NB4 (cell line): ENCODE measurements around the gene PGGHG.

Experiments
- DNase-seq: peaks from one replicate; pipeline ENCODE4 v3.0.0; 2010; ENCODE audit warnings: low read depth
- H3K4me3 ChIP-seq: one replicate; pipeline ENCODE4 v1.5.1; 2011; ENCODE audit warnings: mild to moderate bottlenecking, low read depth, low read length, moderate library complexity
- MYC ChIP-seq: IDR thresholded peaks from 2 replicates; pipeline ENCODE4 v1.6.1; 2011; ENCODE audit warnings: low read depth, low read length
- POLR2A ChIP-seq: IDR thresholded peaks from 2 replicates; pipeline ENCODE4 v1.6.1; 2011; ENCODE audit warnings: mild to moderate bottlenecking; ENCODE audit not compliant: insufficient read length; ENCODE audit errors: extremely low read depth
- TF ChIP-seq, protein P1 (sequence below): IDR thresholded peaks from 2 replicates; pipeline ENCODE4 v1.6.1; 2011; ENCODE audit warnings: low read depth, low read length
- TF ChIP-seq, protein P2 (sequence below): IDR thresholded peaks from one replicate; pipeline ENCODE4 v1.5.1; 2012; ENCODE audit warnings: low read depth, low read length

The PGGHG gene

DNA sequence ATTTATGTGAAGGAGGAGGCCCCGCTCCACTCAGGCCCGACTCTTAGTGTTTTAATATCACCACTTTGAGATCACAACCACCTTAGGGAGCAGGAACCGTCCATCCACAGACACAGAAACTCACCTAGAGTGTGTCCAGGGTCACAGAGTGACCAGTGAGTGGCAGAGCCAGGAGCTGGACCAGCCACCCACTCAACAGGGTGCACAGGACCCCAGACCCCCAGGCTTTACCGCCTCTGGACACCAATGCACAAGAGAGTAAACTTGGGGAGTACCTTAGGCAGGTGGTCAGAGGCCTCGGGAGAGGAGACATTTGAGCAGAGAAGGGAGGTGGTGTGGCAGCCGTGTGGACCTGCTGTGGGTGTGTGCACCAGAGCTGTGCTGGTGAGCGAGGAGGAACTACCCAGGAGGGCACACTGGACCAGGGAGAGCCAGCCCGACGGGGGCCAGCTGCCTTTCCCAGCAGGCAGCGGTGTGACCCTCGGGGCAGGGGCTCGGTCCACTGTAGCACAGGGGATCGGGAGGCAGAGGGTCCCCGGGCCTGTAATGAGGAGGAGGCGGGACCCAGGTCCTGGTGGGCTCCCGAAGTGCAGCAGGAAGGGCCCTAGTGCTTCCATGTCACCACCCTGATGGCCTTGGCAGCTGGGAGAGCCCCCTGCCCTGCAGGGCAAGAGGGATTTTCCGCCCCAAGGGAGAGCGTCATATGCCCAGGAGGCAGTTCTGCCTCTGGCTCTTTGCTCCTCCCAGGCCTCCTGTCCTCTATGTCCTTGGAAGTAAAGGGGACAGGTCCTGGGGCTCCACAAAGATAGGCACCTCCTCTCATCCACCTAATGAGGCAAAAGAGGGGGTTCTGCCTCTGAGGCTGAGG lies 18.2 kb upstream of the PGGHG start:
- H3K4me3 ChIP-seq, result no peak overlapping the region
- no peak for DNase-seq
- no peak for TF ChIP-seq POLR2A
- TF ChIP-seq, protein P1, sequence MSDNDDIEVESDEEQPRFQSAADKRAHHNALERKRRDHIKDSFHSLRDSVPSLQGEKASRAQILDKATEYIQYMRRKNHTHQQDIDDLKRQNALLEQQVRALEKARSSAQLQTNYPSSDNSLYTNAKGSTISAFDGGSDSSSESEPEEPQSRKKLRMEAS, result no peak
- TF ChIP-seq, protein P2, sequence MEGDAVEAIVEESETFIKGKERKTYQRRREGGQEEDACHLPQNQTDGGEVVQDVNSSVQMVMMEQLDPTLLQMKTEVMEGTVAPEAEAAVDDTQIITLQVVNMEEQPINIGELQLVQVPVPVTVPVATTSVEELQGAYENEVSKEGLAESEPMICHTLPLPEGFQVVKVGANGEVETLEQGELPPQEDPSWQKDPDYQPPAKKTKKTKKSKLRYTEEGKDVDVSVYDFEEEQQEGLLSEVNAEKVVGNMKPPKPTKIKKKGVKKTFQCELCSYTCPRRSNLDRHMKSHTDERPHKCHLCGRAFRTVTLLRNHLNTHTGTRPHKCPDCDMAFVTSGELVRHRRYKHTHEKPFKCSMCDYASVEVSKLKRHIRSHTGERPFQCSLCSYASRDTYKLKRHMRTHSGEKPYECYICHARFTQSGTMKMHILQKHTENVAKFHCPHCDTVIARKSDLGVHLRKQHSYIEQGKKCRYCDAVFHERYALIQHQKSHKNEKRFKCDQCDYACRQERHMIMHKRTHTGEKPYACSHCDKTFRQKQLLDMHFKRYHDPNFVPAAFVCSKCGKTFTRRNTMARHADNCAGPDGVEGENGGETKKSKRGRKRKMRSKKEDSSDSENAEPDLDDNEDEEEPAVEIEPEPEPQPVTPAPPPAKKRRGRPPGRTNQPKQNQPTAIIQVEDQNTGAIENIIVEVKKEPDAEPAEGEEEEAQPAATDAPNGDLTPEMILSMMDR, result no peak
- TF ChIP-seq MYC, result no peak

DNA sequence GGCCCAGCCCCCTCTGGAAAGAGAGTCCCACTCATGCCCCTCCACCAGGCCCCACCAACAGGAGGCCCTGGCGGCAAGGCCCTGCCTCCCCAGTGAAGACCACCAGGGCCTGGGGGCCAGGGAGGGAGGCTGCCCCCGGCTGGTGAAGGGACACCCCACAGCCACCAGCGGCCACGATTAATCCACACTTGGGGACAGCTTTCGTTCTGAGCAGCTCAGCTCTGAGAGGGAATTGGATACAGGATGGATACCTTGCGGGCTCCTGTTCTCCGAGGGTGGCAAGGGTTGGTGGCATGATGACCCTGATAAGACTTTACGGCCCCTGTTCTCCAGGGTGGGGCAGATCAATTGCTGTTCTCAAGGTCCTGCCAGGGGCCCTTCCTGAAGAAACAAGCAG lies 17.6 kb upstream of the PGGHG start:
- no peak overlapping the region for H3K4me3 ChIP-seq
- DNase-seq, result no peak
- TF ChIP-seq POLR2A, result no peak
- TF ChIP-seq MYC, result no peak
- TF ChIP-seq, protein P2, result no peak
- TF ChIP-seq, protein P1, result no peak

DNA sequence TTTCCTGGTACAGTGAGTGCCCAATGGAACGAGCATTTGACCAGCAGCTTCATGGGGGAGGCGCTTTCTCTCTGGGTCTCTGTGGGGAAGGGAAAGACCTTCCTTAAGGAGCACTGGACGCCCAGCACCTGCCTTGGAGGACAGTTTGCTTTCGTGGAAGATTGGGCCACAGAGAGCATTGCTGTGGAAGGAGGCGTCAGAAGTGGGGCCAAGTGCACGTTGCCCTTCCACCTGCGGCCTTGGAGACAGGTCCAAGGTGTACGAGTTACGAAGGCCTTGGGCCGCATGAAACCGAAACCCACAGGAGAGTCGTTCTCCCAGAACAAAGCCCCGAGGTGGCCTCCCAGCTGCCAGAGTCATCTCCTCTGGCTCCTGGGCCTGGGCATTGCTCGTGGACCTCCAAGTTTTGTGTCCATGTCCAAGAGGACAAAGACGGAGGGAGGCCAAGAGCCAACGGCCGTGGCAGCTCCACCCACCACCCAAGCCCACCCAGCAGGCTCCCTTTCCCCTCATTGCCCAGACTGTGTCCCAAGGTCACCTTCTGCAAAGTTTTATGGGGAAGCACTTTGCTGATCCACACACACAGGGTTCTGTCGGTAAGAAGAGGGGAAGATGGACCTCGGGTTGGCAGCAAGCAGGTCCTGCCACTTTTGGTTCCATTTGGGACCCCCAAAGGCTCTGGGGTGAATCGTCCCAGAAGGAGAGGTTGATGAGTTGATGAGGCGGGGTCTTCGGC lies 16.6 kb upstream of the PGGHG start:
- H3K4me3 ChIP-seq, result no peak overlapping the region
- TF ChIP-seq POLR2A (no peak), MYC (no peak)
- TF ChIP-seq, protein P2, result no peak
- TF ChIP-seq, protein P1, result no peak
- no peak for DNase-seq

DNA sequence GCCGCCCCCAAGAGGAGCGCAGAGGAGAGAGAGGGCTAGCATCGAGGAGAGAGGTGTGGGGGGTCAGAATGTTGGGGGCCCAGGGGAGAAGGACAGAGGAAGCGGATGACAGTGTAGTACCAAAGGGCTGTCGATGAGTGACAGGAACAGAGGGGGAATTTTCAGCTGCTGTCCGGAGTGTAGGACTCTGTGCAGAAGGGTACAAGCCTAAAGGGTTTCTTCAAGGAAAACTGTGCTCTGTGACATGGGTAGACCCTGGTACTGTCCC lies 16.1 kb upstream of the PGGHG start:
- TF ChIP-seq POLR2A (no peak), MYC (no peak)
- TF ChIP-seq, protein P1, result no peak
- TF ChIP-seq, protein P2, result no peak
- H3K4me3 ChIP-seq, result no peak overlapping the region
- no peak for DNase-seq

DNA sequence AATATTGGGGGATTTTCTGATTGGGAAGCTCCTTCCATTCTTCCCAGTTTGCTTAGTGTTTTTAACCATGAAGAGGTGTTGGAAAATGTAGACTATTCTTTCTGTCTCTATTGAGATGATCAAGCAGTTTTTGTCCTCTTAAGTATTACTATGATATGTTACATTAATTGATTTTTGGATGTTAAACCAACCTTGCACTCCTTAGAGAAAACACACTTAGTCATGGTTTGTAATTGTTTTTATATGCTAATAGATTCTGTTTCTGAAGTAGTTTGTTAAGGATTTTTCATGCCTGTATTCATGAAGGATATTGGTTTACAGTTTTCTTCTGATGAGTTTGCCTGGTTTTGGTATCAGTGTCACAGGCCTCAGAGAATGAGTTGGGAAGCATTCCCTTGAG lies 12.7 kb upstream of the PGGHG start:
- no peak for DNase-seq
- TF ChIP-seq, protein P2, result no peak
- TF ChIP-seq, protein P1, result no peak
- no peak for TF ChIP-seq MYC
- TF ChIP-seq POLR2A, result no peak
- no peak overlapping the region for H3K4me3 ChIP-seq
